Measurements from ENCODE around the gene TMEM39B. TPM values are rescaled to one million over a fixed set of nuclear protein-coding genes. Genes with fewer than 3 reads are reported as not detected.
A peak's percentile ranks its signal among the peaks of the same experiment; 100 is the strongest.
"Not testable (repeated sequence)": the region's sequence is repeated elsewhere in the genome, so short reads cannot be mapped to it uniquely, and the experiment has no call there.

The TMEM39B gene
- 17.0 TPM for polyA plus RNA-seq (2013, experiment 1 of 2; ENCODE audit: insufficient read length)
- polyA plus RNA-seq (2013, experiment 2 of 2; ENCODE audit: insufficient read length) = 12.0 TPM

DNA sequence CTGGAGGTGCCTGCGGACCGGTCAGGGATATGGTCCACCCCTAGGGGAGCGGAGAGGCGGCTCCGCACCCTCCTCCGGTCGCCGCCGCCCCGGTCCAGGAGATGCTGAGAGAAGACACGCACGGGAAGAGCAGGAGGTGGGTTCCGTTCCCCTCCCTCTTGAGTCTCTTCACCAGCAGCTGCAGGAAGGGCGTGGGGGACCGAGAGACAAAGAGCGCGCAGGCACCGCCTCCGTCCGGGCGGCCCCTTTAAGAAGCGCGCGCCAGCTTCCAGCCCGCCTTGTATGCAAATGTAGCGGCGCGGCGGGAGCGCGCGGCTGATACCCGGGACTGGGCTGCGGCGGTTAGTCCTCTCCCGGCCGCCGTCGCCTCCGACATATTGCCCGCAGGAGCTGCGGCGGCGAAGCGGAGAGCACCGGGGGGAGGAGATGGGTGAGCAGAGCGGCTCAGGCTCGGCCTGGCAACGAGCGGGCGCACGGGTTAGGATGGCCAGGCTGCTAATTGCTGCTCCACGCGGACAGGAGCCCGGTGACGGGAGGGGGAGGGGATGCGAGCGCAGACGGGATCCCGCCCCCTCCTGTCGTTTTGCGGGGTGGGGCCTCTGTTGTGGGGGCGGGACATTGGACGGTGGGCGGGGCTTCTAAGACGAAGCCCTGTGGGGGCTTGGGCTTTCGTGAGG, at the start of gene TMEM39B:
Gene TMEM39B (plus strand): TSS at position 318 of the 677 bp plus-strand sequence. CDS start 109 bp downstream, at position 427.
- peak; percentile 95 for DNase-seq

DNA sequence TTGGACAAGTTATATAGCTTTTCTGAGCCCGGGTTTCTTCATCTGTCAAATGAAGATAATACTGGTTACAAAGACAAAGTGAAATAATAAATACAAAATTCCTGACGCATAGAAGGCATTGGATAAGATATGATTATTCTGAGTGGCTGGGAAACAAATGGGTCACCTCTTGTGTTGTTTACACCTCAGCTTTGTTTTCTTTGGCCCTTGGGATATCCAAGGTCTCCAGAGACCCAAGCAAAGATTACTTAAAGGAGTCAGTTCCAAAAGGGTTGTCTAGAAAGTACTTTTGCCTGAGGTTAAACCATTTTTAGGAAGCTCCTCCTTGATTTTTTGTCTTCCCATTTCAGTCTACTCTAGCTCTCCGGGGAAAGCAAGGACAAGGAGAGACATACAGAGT, 49.4 kb upstream of the TMEM39B start:
- DNase-seq = no peak

DNA sequence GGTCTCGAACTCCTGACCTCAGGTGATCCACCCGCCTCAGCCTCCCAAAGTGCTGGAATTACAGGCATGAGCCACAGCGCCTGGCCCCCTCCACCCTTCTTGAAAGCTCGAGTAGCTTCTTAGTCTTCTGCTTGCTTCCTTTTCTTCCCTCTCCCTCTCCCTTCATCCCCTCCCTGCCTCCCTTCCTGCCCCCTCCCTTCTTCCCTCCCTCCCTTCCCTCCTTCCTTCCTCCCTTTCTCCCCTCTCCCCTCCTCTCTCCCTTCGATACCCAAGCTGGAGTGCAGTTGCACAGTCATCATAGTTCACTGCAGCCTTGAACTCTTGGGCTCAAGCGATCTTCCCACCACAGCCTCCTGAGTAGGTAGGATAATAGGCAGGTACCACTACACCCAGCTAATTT, 47.2 kb upstream of the TMEM39B start:
- DNase-seq = no peak

DNA sequence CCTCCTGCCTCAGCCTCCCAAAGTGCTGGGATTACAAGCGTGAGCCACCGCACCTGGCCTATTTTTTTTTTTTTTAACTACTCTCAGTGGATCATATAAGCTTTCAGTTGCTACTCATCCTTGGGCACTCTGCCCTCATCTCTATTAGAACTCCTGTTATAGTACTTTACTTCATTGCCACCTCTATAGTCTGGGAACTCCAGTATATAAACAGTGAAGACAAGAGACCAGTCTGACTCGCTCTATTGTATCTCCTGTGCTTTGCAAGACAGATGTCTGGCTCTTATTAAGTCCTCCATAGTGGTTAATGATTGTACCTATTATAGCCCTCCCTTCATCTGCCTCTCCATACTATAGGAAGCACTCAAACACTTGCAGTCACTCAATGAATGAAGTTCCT, 44.0 kb upstream of the TMEM39B start:
- no peak for DNase-seq

DNA sequence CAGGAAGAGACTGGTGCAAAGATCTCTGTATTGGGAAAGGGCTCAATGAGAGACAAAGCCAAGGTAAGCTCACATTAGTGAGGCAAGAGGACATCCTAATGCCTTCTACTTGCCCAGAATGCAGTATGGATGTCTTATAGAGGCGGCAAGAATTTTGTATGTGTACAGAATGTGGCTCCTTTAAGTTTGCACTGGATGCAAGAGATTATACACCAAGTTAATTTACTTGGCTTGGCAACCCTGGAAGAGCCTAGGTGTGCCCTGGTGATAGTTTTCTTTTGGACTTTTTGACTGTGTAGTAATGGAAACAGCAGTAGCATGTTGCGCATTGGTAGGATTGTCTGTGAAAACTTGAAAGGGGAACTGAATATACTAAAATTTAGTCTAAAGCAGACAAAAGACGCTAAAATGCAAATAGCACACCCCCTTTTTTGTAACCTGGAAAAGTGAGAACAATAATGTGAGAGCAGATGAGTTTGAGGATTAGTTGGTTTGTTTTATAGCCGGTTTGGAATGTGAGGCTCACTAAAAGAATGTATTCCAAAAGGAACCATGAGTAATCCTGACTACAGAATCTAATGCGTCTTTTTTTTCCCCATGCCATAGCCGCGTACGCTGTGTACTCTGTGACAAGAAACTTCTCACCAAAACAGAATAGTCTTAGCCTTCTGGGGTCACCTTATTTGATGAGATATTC, 41.0 kb upstream of the TMEM39B start:
- peak; percentile 82 for DNase-seq

DNA sequence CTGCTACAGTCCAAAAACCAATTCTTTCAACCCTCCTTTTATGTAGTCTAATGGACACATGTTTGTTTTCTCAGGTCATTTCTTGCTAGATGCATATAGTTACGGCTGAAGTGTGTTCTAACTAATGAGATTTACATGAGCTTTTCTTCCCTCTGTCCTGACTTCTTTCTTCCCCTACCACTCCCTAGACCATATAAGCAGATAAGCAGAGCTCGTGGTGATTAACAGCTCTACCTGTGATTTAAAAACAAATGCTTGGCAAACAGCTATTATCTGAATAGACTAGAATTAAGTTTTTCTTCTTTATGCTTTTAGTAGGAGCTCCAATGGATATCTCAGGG, 40.5 kb upstream of the TMEM39B start:
- DNase-seq = no peak

DNA sequence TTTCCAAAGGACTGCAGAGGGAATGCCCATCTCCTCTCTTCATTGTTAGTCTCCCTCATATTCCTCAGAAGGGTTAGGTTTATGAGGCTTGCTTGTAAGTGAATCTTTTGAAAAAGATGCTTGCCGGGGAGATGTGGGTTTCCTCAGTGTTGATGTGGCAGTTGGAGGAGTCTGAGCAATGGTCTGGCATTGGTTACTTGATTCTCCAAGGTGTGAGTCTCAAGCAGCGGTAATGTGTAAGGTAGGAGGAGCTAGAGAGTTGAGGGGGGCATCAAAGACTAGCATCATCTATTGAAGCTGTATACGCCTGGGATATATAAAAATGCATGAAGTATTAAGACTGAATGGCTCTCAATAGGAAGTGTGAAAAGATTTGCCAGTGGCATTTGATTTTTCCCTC, 37.6 kb upstream of the TMEM39B start:
- DNase-seq = no peak

DNA sequence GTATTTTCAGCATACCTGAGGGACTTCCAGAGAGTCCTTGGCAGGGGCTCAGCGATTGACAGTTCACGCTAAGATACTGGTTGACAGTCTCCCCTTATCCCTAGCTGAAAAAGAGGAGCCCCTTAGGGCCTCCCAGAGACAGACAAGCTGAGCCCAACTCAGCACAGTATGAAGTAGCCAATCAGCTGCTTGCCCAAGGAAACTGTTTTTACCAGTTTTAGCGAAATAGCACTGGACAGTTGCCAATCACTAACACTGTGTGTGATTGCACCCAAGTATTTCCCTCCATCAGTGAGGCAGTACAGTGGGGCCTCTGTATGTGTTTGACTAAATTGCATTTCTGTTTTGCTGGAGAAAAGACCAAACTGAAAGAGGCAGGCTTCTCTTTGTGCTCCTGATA, 32.0 kb upstream of the TMEM39B start:
- no peak for DNase-seq

DNA sequence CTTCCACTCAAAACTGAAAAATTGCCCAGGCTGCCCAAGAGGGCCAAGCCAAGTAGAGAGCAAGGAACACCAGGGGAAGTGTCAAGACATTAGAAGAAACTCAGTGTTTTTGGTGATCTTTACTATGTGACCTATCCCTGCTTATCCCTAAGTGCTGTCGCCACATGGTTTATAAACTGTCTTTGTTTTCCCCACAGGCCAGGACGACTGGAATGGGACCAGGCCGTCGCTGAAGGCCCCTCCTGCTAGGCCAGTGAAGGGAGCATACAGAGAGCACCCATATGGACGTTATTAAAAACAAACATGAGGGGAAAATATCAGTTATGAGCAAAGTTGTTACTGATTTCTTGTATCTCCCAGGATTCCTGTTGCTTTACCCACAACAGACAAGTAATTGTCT, 30.4 kb upstream of the TMEM39B start:
- DNase-seq = no peak

DNA sequence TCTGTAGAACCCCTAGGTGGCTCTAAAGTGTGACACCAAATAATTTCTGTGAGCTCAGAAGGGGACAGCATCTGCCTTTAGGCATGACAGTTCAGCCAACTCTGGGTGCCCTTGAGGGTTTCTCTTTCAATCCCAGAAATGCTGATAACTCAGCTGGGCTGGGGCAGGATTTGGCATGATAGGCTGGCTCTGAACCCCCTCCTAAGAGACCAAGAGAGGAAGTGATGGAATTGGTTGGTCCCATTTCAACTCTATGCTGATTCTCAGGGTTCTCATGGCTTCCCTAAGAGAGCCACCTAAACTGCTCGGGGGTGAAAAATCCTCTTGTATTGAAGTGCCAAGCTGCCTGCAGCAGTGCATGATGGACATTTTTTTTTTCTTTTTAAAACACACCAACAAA, 28.5 kb upstream of the TMEM39B start:
- no peak for DNase-seq

DNA sequence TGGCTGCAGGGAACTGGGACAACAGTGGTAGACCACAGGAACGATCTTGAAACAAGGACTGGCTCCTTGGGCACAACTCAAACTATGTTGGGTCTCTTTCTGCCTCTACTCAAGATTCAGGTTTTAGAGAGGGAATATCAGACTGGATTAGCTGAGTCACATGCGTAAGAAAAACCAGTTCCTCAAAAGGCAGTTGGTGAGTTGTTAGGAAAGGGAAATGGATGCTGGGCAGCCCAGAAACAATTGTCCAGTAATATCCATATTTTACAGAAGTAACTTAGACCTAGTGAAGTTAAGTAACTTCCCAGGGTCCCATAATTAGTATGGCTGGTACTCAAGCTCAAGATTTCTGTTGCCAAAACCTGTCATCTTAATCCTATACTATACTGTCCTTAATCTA, 27.0 kb upstream of the TMEM39B start:
- no peak for DNase-seq

DNA sequence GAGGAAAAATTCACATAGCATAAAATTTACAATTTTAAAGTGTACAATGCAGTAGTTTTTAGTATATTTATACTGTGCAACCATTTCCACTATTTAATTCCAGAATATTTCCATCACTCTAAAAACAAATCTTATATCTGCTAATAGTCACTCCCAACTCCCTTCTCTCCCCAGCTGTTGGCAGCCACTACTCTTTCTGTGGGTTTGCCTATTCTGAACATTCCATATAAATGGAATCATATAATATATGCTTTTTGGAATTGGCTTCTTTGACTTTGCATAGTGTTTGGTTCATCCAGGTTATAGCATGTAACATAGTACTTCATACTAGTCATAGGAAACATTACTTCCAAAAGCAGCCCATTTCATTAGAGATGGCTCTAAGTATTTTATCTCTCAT, 25.0 kb upstream of the TMEM39B start:
- peak; percentile 46 for DNase-seq

DNA sequence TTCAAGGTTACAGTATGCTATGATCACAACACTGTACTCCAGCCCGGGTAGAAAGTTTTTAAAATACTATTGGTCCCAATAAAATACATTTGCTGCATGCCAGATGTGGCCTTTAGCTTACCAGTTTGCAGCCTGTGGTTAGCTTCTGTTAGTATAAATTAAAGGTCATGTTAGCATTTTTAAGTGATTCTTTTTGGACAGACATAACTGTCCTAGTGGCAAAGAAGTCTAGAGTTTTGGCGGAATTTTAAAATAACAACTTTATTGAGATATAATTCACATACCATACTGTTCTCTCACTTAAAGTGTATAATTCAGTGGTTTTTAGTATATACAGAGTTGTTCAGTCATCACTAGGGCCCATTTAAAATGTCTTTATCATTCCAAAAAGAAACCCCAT, 24.3 kb upstream of the TMEM39B start:
- no peak for DNase-seq

DNA sequence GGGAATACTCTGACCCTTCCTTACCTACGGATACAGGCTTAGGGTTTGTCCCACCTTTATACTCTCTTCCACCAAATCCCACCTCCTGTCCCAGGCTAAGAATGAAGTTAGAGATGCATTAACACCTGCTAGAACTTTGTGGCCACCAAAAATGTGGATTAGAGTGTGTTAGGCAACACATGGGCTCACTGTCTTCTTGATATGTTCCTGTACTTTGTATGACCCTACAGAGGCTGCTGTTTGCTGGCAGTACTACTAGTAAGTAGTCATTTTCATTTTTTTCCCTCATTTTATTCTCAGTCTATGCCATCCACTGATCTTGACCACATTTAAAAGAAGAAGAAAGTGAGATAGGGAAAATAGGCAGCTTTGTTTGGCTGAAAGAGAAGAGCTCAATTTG, 21.0 kb upstream of the TMEM39B start:
- no peak for DNase-seq

DNA sequence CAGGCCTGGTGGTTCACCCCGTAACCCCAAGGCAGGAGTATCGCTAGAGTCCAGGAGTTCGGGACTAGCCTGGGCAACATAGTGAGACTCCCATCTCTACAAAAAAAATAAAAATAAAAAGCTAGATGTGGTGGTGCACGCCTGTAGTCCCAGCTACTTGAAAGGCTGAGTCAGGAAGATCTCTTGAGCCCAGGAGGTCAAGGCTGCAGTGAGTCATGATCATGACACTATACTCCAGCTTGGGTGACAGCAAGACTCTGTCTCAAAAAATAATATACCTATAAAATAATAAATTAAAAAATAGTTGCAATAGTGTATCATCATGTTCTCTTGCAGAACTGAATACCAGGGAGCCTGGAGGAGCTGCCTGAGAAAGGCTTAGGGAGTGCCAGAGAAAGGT, 19.9 kb upstream of the TMEM39B start:
- peak; percentile 82 for DNase-seq

DNA sequence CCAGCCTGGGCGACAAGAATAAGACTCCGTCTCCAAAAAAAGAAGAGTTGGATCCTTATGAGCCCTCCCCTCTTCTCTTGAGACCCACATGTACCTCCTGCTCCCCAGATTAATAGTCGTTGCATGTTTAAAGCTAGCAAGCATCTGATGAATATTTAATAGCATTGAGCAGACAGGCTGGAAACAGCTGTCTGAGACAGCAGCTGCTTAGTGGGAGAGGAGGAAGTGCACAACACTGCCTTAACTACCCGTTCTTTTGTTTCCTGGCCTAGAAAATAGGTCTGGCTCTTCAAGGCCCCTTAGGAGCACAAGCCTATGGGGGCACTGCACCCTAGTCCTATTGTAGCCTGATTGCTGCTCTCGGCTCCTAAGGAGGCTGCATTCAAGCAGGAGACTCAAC, 17.3 kb upstream of the TMEM39B start:
- no peak for DNase-seq

DNA sequence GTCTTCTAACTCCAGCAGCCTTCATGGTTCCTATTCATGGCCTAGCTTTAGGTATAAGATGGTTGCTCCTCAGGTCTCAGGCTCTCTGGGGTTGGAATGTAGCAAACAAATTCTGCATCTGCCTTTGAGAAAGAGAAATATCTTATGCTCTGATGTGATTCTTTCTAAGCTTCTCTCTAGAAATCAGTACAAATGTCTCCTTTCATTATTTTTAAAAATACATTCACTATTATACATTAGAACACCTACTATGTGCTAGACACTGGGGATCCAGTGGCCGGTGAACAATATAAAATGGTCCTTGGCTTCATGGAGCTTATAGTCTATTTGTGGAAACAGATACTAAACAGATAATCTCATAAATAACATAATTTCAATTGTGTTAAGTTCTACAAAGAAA, 16.1 kb upstream of the TMEM39B start:
- DNase-seq = no peak

DNA sequence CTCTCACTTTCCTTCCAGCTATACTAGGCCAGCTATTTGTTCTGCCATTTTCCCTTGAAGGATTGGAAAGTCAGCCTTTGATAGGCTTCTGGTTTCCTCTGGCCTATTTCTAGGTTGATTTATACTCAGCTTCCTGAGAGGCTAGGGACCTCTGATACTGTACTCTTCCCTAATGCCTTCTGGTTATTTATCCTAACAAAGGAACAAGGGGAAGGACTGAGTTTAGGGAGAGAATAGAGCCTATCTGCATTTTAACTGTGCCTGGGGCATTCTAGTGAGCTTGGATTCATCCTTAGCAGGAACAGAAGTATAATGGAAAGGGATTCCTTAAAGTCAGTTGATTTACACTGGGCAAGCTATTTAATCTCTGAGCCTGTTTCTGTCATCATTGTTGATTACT, 11.8 kb upstream of the TMEM39B start:
- no peak for DNase-seq

DNA sequence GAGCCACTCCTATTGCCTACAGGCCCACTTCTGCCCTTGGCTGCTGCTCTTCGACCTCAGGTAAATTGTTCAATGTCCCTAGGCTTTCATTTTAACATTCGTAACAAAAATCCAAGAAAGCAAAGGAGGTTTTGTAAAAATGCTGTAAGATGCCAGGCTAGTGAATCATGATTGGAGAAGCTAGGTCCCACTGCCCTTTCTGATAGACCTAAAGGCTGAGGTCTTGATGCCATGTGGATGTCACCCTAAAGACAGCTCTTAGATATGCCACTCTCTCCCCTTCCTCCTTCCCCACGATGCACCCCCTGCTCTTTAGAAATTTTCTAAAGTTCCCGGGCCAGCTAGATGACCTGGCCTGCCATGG, 9.9 kb upstream of the TMEM39B start:
- peak; percentile 54 for DNase-seq

DNA sequence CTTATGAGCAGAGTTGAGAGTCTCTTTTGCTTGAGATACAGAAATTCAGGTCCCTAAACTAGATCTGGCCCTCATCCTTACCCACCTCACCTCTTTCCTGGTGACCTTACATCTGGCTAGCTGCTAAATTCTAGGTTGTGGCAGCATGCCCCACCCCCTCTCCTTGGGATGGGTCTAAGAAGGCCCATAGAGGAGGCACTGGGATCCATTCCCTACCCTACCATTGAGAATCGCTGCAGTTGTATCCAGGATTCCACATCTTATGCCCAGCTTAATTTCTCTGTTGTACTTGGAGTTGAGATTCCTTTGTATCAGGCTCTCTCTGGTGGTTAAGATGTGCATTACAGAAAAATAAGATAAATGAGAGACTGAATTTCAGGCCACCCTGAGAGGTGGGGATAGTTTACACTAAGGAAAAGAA, 9.5 kb upstream of the TMEM39B start:
- peak; percentile 80 for DNase-seq

DNA sequence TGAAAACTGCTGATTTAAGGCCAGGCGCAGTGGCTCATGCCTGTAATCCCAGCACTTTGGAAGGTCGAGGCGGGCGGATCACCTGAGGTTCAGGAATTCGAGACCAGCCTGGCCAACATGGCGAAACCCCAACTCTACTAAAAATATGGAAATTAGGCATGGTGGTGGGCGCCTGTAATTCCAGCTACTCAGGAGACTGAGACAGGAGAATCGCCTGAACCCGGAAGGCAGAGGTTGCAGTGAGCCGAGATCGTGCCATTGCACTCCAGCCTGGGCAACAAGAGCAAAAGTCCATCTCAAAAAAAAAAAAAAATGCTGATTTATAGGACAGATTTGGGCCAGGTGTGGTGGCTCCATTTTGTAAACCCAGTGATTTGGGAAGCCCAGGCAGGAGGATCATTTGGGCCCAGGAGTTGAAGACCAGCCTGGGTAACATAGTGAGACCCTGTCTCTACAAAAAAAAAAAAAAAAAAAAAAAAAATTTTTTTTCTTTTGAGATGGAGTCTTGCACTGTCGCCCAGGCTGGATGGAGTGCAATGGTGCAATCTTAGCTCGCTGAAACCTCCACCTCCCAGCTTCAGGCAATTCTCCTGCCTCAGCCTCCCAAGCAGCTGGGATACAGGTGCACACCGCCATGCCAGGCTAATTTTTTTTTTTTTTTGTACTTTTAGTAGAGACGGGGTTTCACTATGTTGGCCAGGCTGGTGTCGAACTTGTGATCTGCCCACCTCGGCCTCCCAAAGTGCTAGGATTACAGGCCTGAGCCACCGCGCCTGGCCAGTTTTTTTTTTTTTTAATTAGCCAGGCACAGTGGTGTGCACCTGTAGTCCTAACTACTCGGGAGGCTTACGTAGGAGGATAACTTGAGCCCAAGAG, 6.9 kb upstream of the TMEM39B start:
- not testable (repeated sequence) for DNase-seq

DNA sequence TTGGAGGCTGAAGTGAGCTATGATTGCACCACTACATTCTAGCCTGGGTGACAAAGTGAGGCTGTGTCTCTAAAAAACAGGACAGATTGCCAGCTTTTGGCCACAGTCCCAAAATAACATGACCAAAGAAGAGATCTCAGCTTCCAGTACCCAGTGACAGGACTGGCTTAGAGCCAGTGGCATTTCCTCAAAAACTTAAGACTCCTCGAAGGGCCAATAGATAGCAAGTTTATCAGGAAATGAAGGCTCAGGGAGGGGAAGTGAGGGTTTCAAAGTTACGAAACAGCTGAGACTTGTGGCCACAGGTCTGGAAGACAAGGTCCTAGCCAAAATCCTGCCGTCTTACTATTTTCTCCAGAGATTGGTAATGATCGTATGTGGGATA, 6.3 kb upstream of the TMEM39B start:
- peak; percentile 95 for DNase-seq

DNA sequence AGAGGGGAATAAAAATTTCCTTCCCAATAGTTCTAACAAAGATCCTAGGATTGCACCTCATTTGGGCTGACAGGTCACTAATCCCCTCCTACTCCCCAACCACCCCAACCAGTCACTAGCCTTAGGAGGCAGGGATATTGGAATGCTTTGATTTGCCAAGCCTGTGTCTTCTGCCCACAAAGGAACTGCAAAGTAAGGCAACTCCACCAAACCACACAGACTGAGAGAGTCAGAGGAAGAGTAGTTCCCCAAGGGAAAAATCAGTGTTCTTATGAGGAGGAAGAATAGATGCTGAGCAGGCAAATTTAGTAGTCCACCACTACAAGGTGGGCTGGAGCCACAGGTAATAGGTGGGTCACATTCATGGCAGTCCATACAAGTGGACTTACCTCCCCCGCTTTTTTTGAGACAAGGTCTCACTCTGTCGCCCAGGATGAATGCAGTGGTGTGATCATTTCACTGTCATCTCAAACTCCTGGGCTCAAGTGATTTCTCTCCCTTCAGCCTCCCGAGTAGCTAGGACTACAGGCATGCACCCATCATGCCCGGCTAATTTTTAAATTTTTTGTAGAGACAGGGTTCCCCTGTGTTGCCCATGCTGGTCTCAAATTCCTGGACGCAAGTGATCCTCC, 3.7 kb upstream of the TMEM39B start:
- DNase-seq = peak; percentile 72
